GM23338 (cell line): ENCODE data around the gene ADGRD1. TPM values are rescaled to one million over a fixed set of nuclear protein-coding genes. Genes with fewer than 3 reads are reported as not detected.
A peak's percentile ranks its signal among the peaks of the same experiment; 100 is the strongest.

Source experiments
- ATAC-seq: fragments of 200-7000 bp; cut with Tn5 transposase; 3 replicates; pipeline ENCODE4 v1.9.1; 2020
- DNase-seq: peaks from one replicate; pipeline ENCODE4 v3.0.0-alpha.2; 2015; ENCODE audit warnings: low spot score
- H2AFZ ChIP-seq: fragments of 200-600 bp; sonication (generic); 2 replicates; pipeline ENCODE4 v1.8.0; 2016; ENCODE audit warnings: antibody characterized with exemption, mild to moderate bottlenecking, moderate library complexity
- H3F3A ChIP-seq: fragments of 200-600 bp; sonication (generic); replicated peaks from 2 replicates; pipeline ENCODE4 v1.8.0; 2017; ENCODE audit warnings: antibody characterized with exemption, mixed run types, low read depth
- H3K27ac ChIP-seq: fragments of 200-600 bp; sonication (generic); 2 replicates; pipeline ENCODE4 v1.6.1; 2016; ENCODE audit warnings: low read depth
- H3K27me3 ChIP-seq: fragments of 200-600 bp; sonication (generic); 2 replicates; pipeline ENCODE4 v1.8.0; 2016; ENCODE audit warnings: mild to moderate bottlenecking, mixed run types, moderate library complexity; ENCODE audit not compliant: insufficient read depth
- H3K36me3 ChIP-seq: fragments of 200-600 bp; sonication (generic); 2 replicates; pipeline ENCODE4 v1.8.0; 2016; ENCODE audit warnings: mild to moderate bottlenecking; ENCODE audit not compliant: insufficient read depth
- H3K4me1 ChIP-seq: fragments of 200-600 bp; sonication (generic); 2 replicates; pipeline ENCODE4 v1.8.0; 2016; ENCODE audit warnings: mild to moderate bottlenecking, moderate library complexity; ENCODE audit not compliant: insufficient read depth
- H3K4me2 ChIP-seq: fragments of 200-600 bp; sonication (generic); 2 replicates; pipeline ENCODE4 v1.7.1; 2017; ENCODE audit warnings: mixed run types
- H3K4me3 ChIP-seq: fragments of 200-600 bp; sonication (generic); 2 replicates; pipeline ENCODE4 v1.6.1; 2016; ENCODE audit warnings: mixed run types
- H3K79me2 ChIP-seq: fragments of 200-600 bp; sonication (generic); replicated peaks from 2 replicates; pipeline ENCODE4 v1.8.0; 2017; ENCODE audit warnings: mild to moderate bottlenecking; ENCODE audit not compliant: insufficient read depth
- H3K9me2 ChIP-seq: fragments of 200-600 bp; sonication (generic); 2 replicates; pipeline ENCODE4 v1.8.0; 2017; ENCODE audit not compliant: insufficient read depth
- H4K20me1 ChIP-seq: fragments of 200-600 bp; sonication (generic); replicated peaks from 2 replicates; pipeline ENCODE4 v1.8.0; 2017; ENCODE audit warnings: mild to moderate bottlenecking; ENCODE audit not compliant: insufficient read depth
- H3K27ac Mint-ChIP-seq: 2 replicates; pipeline ENCODE4 v1.8.0; 2020; ENCODE audit warnings: inconsistent platforms, mild to moderate bottlenecking, moderate library complexity, mixed read lengths
- H3K27me3 Mint-ChIP-seq: 3 replicates; pipeline ENCODE4 v1.8.0; 2022; ENCODE audit warnings: low read depth, mild to moderate bottlenecking, moderate library complexity, mixed read lengths, inconsistent platforms; ENCODE audit not compliant: insufficient read depth, poor library complexity
- H3K36me3 Mint-ChIP-seq: 3 replicates; pipeline ENCODE4 v1.8.0; 2021; ENCODE audit warnings: low read depth, mild to moderate bottlenecking, inconsistent platforms, moderate library complexity, mixed read lengths
- H3K4me1 Mint-ChIP-seq: 3 replicates; pipeline ENCODE4 v1.8.0; 2020; ENCODE audit warnings: mild to moderate bottlenecking, inconsistent platforms, mixed read lengths
- H3K4me3 Mint-ChIP-seq: 3 replicates; pipeline ENCODE4 v1.8.0; 2021; ENCODE audit warnings: moderate library complexity, mild to moderate bottlenecking, inconsistent platforms, mixed read lengths
- H3K9me3 Mint-ChIP-seq: 3 replicates; pipeline ENCODE4 v1.8.0; 2020; ENCODE audit warnings: moderate library complexity, mild to moderate bottlenecking, inconsistent platforms, mixed read lengths
- CREB1 ChIP-seq: fragments of 250-450 bp; sonication (Bioruptor Pico); IDR thresholded peaks from 2 replicates; pipeline ENCODE4 v1.5.0; 2020; ENCODE audit warnings: low read depth, mild to moderate bottlenecking, moderate library complexity
- EZH2phosphoT487 ChIP-seq: fragments of 200-600 bp; sonication (generic); IDR thresholded peaks from one replicate; pipeline ENCODE4 v1.8.1; 2018; ENCODE audit warnings: antibody characterized with exemption; ENCODE audit not compliant: unreplicated experiment
- JUNB ChIP-seq: IDR thresholded peaks from one replicate; pipeline ENCODE4 v1.6.1; 2016; ENCODE audit warnings: antibody characterized with exemption; ENCODE audit not compliant: unreplicated experiment
- REST ChIP-seq: IDR thresholded peaks from one replicate; pipeline ENCODE4 v1.6.1; 2018; ENCODE audit warnings: antibody characterized with exemption; ENCODE audit not compliant: unreplicated experiment
- STAT1 ChIP-seq: IDR thresholded peaks from one replicate; pipeline ENCODE4 v1.6.1; 2016; ENCODE audit warnings: antibody characterized with exemption; ENCODE audit not compliant: unreplicated experiment
- ZNF114 ChIP-seq: fragments of 250-450 bp; sonication (Bioruptor Pico); IDR thresholded peaks from 2 replicates; pipeline ENCODE4 v1.5.0; 2020; ENCODE audit warnings: mild to moderate bottlenecking, moderate library complexity
- ZNF331 ChIP-seq: fragments of 250-450 bp; sonication (Bioruptor Pico); IDR thresholded peaks from 2 replicates; pipeline ENCODE4 v1.5.0; 2020; ENCODE audit warnings: low read depth, mild to moderate bottlenecking, moderate library complexity
- polyA plus RNA-seq: library from polyadenylated mRNA; unstranded; fragments of >200 nt; fragmentation: Nextera tagmentation; extraction: Ambion mirVana; gene quantifications from 2 replicates; pipeline ENCODE4 v1.2.1, GENCODE V29; 2016
- total RNA-seq: library from RNA; depleted of rRNA; stranded (reverse); fragments of >200 nt; shearing (Covaris generic); gene quantifications from 2 replicates; pipeline ENCODE4 v1.2.3, GENCODE V29; 2014
- TF ChIP-seq, protein P1 (sequence below), 2 experiments: fragments of 200-600 bp in 1 of 2; sonication (generic) in 1 of 2; conservative IDR thresholded peaks; 2 replicates each; pipeline versions ENCODE4 v1.5.1 to v1.6.1; 2016 to 2017; ENCODE audit warnings: antibody characterized with exemption in 2 of 2, low read depth in 2 of 2, mild to moderate bottlenecking in 2 of 2, moderate library complexity in 1 of 2

Gene ADGRD1
- total and polyA plus RNA-seq, 2 experiments from 2014 or later, result 1.4 TPM; not detected in 1

DNA sequence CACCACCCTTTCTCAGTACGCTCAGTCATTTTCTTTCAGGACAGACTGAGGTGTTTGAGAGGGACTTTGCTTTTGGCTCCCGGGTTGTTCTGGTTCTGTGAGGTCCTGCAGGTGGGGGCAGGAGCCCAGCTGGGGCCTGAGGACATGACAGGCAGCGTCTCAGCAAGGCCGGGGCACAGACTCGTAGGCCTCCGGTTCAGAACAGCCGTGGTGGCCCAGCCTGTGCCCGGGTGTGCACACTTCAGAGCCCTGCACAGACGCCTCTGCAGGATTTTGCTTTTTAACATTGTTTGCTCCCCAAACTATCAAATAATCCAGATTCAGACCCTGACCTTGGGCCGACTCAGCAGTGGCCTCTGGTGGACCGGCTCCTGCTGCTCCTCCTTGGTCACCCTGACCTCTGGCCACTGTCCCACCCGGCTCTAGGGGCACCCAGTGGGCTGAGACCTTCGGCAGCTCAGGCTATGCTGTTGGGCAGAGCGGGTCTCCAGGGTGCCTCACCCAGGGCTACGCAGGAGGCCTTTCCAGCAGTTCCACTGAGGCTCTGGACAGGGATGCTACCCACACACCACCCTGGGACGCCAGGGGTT, 65.2 kb downstream of the ADGRD1 start:
- no peak for TF ChIP-seq REST
- TF ChIP-seq, protein P1, sequence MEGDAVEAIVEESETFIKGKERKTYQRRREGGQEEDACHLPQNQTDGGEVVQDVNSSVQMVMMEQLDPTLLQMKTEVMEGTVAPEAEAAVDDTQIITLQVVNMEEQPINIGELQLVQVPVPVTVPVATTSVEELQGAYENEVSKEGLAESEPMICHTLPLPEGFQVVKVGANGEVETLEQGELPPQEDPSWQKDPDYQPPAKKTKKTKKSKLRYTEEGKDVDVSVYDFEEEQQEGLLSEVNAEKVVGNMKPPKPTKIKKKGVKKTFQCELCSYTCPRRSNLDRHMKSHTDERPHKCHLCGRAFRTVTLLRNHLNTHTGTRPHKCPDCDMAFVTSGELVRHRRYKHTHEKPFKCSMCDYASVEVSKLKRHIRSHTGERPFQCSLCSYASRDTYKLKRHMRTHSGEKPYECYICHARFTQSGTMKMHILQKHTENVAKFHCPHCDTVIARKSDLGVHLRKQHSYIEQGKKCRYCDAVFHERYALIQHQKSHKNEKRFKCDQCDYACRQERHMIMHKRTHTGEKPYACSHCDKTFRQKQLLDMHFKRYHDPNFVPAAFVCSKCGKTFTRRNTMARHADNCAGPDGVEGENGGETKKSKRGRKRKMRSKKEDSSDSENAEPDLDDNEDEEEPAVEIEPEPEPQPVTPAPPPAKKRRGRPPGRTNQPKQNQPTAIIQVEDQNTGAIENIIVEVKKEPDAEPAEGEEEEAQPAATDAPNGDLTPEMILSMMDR (conservative IDR thresholded peaks at IDR 0.05; ENCODE audit: low read depth in 2 of 2), result peak in 1 of 2 experiments; percentile 35; a peak in 2 of 4 replicates
- no peak for ATAC-seq
- H3K4me2 ChIP-seq, result no peak overlapping the region
- no peak for DNase-seq
- H3K4me1 ChIP-seq, result no peaks in the 10 kb centered on the region
- H3K9me2 ChIP-seq, result no peaks in the 10 kb centered on the region
- H3K9me3 Mint-ChIP-seq, result no peaks in the 10 kb centered on the region
- H3K27me3 Mint-ChIP-seq, result peaks cover 9% of the 10 kb centered on the region
- no peak overlapping the region for H3K27ac Mint-ChIP-seq
- H2AFZ ChIP-seq, result peak overlapping the region; percentile 47; the same call in 1 of the 2 replicates
- H3K4me3 ChIP-seq, result no peak overlapping the region
- H3K79me2 ChIP-seq, result no peaks in the 10 kb centered on the region
- H3K36me3 Mint-ChIP-seq, result no peaks in the 10 kb centered on the region
- H3K36me3 ChIP-seq, result no peaks in the 10 kb centered on the region
- H3K4me3 Mint-ChIP-seq, result no peak overlapping the region
- no peak overlapping the region for H3K27ac ChIP-seq
- no peaks in the 10 kb centered on the region for H3F3A ChIP-seq
- H3K4me1 Mint-ChIP-seq, result peaks cover 2% of the 10 kb centered on the region; the same call in 1 of the 3 replicates
- no peaks in the 10 kb centered on the region for H3K27me3 ChIP-seq
- no peaks in the 10 kb centered on the region for H4K20me1 ChIP-seq

GRCh38 chr12:131020326-131021153, 66.8 kb downstream of the ADGRD1 start:
- no peak for DNase-seq
- Histone ChIP-seq H3K79me2 (no peaks in the 10 kb centered on the region), H3K27me3 (no peaks in the 10 kb centered on the region), H3K4me2 (no peak overlapping the region), H4K20me1 (no peaks in the 10 kb centered on the region), H3K4me3 (no peak overlapping the region), H3K36me3 (no peaks in the 10 kb centered on the region), H3F3A (no peaks in the 10 kb centered on the region), H3K9me2 (no peaks in the 10 kb centered on the region), H3K4me1 (no peaks in the 10 kb centered on the region), H3K27ac (no peak overlapping the region), H2AFZ (no peak overlapping the region)
- H3K36me3 Mint-ChIP-seq, result no peaks in the 10 kb centered on the region
- H3K9me3 Mint-ChIP-seq, result no peaks in the 10 kb centered on the region
- H3K4me1 Mint-ChIP-seq, result no peaks in the 10 kb centered on the region
- H3K27me3 Mint-ChIP-seq, result peaks cover 6% of the 10 kb centered on the region
- H3K4me3 Mint-ChIP-seq, result no peak overlapping the region
- H3K27ac Mint-ChIP-seq, result no peak overlapping the region
- ATAC-seq, result no peak
- TF ChIP-seq ZNF331 (CRISPR knock-in tag) (no peak), EZH2phosphoT487 (no peak), STAT1 (no peak), ZNF114 (CRISPR knock-in tag) (no peak), JUNB (no peak), CREB1 (CRISPR knock-in tag) (no peak)
- TF ChIP-seq, protein P1 (conservative IDR thresholded peaks at IDR 0.05; ENCODE audit: low read depth in 2 of 2), result no peak
